SH-SY5Y (cell line): ENCODE measurements around the gene GPR35.

ENCODE experiments used
- GATA2 ChIP-seq: IDR thresholded peaks from 2 replicates; pipeline ENCODE4 v1.6.1; 2011; ENCODE audit warnings: mild to moderate bottlenecking, low read depth, low read length
- GATA3 ChIP-seq: IDR thresholded peaks from 2 replicates; pipeline ENCODE4 v1.6.1; 2011; ENCODE audit warnings: low read depth, mild to moderate bottlenecking, low read length, moderate library complexity

Gene GPR35

DNA sequence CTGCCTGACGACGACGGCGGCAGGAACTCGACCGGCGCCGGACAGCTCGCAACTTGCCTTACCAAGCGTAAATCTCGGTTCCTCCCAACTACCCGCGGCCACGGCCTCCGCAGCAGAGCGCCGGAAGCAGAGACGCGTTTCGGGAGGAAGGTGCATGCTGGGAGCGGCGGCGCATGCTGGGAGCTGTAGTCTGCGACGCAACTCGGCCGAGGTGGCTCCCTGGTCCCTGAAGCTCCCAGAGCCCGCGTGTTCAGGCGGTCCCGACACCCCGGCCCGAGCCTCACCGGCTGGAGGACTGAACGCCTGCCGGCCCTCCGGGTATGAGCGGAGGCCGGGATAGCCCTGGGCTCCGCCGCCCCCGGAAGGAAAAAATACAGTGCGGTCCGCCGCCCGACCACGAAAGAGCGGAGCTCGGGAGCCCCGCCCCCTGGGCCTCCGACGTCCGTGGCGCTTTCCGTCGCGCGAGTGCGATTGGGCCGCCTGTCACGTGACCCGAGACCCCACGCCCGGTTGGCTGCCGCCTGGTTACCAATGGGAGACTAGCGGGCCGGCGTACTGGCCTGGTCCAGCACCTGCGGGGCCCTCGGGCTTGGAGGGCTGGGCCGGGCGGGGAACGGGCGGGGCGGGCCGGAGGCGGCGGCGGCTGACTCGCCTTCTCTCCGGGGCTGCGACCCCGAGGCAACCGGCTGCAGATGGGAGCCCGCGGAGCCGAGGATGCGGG is 38.9 kb upstream of the GPR35 start, which contains the start of gene CAPN10:
Gene CAPN10, plus strand, starts transcription at position 537 of the 721 bp plus-strand sequence. Its CDS starts 178 bp downstream, at position 715.
- TF ChIP-seq GATA2 (no peak), GATA3 (no peak)

DNA sequence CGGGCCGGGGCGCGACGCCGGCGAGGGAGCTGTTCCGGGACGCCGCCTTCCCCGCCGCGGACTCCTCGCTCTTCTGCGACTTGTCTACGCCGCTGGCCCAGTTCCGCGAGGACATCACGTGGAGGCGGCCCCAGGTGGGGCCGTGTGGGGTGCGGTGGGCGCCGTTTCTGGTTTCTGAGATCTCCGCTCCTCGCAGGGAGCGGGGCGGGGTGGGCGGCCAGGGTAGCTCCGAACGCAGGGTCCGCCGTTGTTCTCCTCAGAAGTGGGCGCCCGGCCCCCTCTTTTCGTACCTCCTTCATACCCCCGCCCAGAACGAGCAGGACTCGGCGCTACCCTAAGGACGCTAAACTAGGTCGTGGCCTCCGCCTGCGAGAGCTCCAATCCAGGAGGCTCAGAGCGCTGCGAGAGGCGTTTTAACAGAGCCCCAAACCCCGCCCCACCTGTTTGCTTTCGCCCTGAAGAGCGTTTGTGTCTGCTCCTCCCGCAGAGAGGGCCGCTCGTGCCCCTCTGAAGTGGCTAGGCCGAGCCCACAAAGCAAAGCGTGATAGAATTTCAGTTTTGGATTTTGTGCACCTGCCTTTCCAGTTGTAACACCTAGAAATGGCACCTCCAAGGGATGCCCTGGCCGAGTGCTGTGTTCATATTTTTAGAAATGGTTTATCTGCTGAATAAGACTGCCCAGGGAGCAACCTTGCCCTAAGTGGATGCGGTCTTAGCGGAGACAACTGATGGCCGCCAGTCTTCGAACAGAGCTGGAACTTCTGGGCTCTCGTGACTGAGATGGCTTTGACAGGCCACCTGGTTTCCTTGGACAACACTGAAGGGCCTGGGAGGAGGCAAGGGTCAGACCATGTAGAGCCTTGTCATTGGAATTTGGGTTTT is 38.1 kb upstream of the GPR35 start:
- TF ChIP-seq GATA2 (no peak), GATA3 (no peak)

DNA sequence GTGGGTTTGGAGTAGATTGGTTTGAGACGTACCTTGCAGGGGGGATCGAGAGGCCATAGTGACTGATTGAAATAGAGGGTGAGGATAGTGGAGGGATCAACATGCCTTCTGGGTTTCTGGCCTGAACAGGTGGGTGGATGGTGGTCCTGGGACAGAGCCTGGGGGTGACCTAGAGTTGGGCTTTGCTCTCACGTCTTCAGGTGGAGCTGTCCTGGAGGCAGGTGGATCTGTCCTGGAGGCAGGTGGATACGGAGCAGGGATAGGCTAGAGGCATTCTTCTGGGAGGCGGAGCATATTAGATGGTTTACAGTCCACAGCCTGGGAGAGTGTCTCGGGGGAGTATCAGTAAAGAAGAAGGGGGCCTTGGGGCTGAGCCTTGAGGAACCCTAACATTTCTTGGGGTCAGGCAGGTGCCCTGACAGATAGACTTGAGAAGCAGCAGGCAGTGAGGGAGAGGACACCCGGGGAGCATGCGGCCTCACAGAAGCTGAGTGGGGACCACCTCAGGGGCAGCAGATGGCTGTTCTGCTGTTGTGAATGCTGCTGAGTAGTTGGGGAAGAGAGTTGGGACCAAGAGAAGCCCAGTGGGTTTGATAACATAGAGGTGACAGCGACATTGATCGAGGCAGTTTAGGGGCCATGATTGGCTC is 37.1 kb upstream of the GPR35 start:
- TF ChIP-seq GATA2 = no peak
- TF ChIP-seq GATA3 = no peak

DNA sequence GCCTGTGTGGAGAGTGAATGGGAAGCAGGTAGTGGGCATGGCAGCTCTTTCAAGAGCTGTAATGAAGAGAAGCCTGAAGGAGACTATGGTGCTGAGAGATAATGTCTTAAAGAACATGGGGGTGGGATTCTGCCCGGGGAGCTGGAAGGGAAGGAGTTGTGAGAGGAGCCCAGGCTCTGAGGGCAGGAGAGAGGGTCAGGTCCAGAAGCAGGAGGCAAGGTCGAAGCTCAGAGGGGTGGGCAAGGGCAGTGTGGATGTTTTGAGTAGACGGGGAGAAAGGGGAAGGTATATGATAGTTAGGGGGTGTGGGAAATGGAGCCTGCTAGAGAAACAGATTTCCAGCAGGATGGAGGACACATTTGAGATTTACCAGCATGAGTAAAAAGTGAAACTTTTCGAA is 36.6 kb upstream of the GPR35 start:
- no peak for TF ChIP-seq GATA3
- TF ChIP-seq GATA2 = no peak

DNA sequence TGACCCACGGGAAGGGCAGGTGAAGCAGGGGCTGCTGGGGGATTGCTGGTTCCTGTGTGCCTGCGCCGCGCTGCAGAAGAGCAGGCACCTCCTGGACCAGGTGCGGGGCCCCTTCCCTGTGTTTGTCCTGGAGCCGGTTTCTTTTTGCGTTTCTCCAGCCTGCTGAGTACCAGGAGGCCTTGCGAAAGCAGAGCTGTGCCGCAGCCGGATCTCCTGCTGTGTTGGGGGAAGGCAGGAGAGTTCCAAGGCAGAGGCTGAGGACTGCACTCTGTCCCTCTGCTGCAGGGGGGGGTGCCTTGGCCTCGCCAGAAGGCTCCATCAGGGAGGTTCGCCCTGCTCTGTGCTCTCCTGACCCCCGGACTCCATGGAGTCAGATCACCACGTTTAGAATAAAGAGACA is 35.9 kb upstream of the GPR35 start:
- TF ChIP-seq GATA3 (no peak), GATA2 (no peak)

DNA sequence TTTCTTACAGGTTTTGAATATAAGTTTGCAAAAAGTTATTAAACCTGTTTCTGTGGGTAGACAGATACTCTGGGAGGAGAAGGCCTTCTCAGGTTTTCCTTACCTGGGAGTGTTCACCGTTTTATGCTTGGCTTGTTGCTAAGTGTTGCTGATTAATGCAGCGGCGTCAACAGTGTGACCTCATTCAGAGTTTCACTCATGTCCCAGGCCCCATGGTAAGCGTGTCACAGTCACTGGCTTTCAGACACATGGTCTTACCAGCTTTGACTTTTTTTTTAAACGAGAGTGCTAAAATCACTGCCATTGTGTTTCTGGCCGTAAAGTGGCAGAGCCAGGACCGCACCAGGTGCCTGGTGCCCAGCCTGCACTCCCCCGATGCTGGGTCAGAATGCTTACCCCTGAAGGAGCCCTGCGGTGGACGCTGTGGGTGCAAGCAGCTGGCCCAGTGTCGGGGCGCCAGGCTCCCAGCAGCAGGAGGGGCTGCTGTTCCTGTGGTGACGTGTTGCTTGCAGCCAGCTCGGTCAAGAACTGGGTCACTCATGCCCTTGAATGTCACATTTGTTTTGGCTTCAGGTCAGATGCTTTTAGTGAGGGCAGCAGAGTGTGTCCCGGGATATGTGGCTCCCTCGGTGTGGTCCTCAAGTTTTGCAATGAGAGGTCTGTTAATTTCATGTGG is 35.3 kb upstream of the GPR35 start:
- TF ChIP-seq GATA2 (no peak), GATA3 (no peak)

DNA sequence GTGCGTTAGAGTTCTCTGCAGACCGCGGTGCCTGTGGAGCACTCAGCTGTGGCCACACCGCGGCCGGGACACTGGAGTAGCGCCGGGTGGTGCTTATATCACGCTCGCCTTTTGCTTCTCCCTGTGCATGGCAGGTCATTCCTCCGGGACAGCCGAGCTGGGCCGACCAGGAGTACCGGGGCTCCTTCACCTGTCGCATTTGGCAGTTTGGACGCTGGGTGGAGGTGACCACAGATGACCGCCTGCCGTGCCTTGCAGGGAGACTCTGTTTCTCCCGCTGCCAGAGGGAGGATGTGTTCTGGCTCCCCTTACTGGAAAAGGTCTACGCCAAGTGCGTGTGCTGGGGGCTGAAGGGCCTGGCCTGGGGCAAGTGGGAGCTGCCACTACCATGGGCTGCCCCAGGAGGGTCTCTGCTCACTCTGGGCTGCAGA is 34.6 kb upstream of the GPR35 start:
- TF ChIP-seq GATA2 = no peak
- no peak for TF ChIP-seq GATA3

DNA sequence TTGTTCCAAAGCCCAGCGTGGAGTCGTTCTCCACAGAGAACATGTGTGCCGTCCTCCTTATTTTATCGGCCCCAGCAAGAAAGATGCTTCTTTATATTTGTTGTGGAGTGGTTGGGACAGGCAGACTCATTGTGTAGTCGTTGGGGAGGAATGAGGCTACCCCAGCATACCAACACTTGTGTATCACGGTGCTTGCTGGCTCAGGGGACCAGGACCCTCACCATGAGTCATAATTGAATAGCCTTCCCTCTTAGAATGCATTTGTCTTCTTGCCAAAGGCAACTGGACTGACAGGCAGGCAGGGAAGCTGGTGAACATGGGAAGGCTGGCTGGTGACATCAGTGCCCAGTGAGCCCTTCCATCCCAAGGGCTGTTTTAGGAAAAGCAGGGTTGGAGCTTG is 34.1 kb upstream of the GPR35 start:
- TF ChIP-seq GATA2 (no peak), GATA3 (no peak)

DNA sequence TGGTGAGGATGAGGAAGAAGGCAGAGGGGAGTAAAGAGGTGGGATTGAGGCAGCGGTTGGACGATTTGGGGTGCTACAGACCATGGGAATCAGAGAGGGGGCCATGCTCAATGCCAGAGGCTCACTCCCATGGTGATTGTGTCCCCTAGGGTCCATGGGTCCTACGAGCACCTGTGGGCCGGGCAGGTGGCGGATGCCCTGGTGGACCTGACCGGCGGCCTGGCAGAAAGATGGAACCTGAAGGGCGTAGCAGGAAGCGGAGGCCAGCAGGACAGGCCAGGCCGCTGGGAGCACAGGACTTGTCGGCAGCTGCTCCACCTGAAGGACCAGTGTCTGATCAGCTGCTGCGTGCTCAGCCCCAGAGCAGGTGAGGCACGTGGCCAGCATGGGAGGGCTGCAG is 33.5 kb upstream of the GPR35 start:
- TF ChIP-seq GATA2 (no peak), GATA3 (no peak)

DNA sequence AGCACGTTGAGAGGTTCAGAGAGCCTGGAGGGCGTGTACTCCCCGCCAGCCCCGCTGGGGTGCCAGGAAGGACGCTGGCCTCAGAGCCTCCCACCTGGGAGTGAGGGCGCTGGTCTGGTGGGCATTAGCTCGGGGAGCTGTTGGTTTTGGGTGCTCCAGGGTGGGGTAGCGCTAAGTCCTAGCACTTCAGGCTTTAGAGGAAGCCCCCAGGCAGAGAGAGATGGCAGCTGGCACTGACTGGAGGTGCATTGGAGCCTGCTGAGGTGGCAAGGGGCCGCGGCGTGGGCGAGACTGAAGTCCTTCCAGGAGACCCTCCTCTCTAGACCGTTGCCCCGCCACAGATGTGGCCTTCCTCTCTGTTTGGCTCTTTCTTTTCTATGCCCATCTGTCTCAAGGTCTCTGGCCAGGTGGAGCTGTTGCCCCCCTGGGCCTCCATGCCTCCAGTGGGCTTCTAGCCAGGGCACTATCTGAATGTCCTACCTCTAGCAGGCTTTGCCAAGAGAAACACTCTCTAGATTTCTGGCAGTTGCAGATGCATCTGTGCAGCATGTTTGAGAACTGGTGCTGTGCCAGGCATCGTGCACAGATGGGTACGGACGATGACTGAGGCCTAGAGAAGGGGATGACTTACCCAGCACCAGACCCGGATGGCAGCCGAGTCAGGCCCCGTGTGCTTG is 32.1 kb upstream of the GPR35 start:
- no peak for TF ChIP-seq GATA2
- no peak for TF ChIP-seq GATA3

DNA sequence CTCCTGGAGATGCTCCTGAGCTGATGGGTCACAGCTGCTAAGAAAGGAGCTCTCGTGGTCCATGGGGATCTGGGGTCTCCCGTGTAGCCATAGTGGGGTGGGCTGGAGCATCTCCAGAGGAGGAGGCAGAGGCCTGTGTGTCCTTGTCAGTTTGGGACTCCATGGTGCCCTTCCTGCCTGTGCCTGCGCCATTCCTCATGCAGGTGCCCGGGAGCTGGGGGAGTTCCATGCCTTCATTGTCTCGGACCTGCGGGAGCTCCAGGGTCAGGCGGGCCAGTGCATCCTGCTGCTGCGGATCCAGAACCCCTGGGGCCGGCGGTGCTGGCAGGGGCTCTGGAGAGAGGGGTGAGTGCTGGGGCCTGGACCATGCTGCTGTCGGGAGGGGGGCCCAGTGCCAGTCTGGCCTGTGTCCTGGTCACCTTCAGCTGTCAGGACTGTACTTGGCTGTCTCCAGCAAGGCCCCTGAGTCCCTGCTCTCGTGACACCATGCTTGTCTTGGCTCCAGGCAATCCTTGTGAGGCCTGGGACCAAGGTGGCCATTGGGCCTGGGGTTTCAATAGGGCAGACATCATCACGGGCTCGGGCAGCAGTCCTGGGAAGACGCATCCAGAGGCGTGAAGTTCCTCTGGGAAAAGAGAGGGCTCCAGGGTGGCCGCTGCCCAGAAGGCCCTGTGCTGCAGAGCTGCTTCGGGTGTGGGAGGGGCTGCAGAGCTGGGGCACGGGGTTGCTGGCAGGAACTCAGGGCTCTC is 31.4 kb upstream of the GPR35 start:
- TF ChIP-seq GATA3 (no peak), GATA2 (no peak)

DNA sequence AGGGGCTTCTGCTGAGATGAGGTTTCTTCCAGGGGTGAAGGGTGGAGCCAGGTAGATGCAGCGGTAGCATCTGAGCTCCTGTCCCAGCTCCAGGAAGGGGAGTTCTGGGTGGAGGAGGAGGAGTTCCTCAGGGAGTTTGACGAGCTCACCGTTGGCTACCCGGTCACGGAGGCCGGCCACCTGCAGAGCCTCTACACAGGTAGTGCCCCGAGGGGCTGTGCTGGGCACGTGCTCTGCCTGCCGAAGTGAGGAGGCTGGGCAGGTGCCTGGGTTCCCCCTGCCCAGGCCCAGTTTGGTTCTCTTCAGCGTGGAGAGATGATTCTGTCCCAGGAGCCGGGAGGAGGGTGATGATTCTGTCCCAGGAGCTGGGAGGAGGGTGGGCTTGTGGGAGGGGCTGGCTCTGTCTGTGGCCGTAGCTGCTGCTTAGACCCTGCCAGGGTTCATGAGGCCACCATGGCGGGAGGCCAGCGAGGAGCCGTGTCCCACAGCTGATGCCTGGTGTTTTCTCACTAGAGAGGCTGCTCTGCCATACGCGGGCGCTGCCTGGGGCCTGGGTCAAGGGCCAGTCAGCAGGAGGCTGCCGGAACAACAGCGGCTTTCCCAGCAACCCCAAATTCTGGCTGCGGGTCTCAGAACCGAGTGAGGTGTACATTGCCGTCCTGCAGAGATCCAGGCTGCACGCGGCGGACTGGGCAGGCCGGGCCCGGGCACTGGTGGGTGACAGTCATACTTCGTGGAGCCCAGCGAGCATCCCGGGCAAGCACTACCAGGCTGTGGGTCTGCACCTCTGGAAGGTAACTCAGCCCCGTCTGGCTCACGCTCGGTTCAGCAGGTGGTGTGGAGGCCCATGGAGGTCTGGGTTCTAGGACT is 30.5 kb upstream of the GPR35 start:
- TF ChIP-seq GATA2 (no peak), GATA3 (no peak)
